C4-2B (cell line): ENCODE measurements around the gene CCDC33.

ENCODE experiments used
- H3K27ac ChIP-seq: fragments of 450-650 bp; 2 replicates; pipeline ENCODE4 v1.5.1; 2017
- ZFX ChIP-seq: fragments of 450-650 bp; IDR thresholded peaks from 2 replicates; pipeline ENCODE4 v1.6.1; 2017
- TF ChIP-seq, protein P1 (sequence below): fragments of 450-650 bp; conservative IDR thresholded peaks from 2 replicates; pipeline ENCODE4 v1.5.1; 2017; ENCODE audit warnings: mild to moderate bottlenecking

The CCDC33 gene

DNA sequence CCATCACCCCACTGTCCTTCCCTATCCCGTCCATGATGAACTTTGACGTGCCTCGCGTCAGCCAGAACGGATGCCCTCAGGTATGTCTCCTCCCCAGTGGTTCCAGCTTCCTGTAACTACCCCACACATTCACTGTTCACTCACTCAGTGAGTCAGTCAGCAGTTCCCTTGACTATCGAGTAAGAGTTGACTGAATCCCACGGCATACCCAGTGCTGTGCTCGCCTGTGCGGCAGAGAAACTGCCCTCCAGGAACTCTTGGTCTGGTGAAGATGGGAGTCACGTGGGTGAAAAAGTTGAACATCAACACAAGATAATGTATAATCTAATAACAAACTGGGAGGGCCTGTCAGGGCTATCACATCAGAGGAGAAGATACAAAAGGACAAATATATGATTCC lies 36.7 kb downstream of the CCDC33 start:
- no peak overlapping the region for H3K27ac ChIP-seq
- no peak for TF ChIP-seq ZFX
- TF ChIP-seq, protein P1, sequence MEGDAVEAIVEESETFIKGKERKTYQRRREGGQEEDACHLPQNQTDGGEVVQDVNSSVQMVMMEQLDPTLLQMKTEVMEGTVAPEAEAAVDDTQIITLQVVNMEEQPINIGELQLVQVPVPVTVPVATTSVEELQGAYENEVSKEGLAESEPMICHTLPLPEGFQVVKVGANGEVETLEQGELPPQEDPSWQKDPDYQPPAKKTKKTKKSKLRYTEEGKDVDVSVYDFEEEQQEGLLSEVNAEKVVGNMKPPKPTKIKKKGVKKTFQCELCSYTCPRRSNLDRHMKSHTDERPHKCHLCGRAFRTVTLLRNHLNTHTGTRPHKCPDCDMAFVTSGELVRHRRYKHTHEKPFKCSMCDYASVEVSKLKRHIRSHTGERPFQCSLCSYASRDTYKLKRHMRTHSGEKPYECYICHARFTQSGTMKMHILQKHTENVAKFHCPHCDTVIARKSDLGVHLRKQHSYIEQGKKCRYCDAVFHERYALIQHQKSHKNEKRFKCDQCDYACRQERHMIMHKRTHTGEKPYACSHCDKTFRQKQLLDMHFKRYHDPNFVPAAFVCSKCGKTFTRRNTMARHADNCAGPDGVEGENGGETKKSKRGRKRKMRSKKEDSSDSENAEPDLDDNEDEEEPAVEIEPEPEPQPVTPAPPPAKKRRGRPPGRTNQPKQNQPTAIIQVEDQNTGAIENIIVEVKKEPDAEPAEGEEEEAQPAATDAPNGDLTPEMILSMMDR, result no peak

DNA sequence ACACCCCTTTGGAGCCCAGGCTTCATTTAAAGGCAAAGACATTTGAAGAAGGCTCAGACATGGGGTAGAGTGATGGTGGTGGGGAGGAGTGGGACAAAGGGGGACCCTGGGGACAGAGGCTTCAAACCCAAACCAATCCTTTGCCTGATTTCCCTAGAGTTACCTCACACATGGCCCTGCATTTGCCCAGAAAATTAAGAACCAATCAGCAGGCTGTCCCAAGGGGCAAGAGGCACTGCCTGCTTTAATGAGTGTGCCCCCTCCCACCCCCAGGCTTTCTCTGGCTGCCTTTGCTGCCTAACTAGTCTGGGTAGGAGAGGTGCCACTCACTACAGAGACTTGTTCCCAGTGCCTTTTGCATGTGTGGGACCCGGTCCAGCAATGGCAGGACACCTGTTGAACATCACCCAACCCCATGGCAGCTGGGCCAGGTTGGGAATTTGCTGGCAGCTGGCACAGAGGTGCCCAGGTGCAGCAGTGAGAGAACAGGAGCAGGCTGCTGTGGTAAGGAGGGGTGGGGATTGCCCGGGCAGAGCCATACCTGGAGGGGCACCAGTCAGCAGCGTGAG lies 38.4 kb downstream of the CCDC33 start:
- TF ChIP-seq, protein P1, result no peak
- TF ChIP-seq ZFX, result no peak
- H3K27ac ChIP-seq, result no peak overlapping the region

DNA sequence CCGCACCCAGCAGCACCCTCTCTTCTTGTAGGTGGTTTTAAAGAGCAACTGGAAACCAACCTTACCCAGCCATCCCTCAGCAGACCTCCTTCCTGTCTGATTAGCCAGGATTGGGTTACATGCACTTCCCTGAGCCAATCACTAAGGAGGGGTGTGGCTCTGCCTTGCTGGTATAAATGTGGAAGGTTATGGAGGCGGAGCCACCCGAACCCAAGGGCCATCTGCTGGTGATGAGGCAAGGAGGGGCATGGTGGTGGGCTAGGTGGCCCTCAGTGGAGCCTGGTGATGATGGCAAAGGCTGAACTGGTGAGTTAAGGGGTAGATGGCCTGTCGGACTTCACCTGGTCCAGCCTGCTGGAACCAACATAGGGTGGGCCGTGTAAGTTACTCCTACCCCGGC lies 39.8 kb downstream of the CCDC33 start:
- TF ChIP-seq ZFX, result no peak
- TF ChIP-seq, protein P1, result no peak
- H3K27ac ChIP-seq, result no peak overlapping the region

DNA sequence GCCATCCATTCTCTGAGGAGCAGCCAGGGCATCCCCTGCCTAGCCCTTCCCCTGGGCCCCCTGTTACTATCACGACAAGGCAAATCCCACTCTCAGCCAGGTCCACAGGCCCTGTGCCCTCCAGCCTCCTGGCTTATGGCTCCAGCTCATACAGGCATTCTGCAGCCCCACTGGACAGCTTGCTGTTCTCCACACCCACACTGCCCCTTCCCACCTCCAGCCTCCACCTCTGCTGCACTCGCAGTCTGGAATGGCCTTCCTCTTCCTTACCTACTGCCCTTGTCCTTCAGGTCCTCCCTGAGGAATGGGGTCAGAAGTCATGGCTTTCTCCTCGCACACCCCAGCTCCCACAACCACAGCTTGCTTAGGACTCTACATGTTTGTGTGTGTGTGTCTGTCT lies 40.4 kb downstream of the CCDC33 start:
- no peak overlapping the region for H3K27ac ChIP-seq
- TF ChIP-seq, protein P1, result no peak
- no peak for TF ChIP-seq ZFX

DNA sequence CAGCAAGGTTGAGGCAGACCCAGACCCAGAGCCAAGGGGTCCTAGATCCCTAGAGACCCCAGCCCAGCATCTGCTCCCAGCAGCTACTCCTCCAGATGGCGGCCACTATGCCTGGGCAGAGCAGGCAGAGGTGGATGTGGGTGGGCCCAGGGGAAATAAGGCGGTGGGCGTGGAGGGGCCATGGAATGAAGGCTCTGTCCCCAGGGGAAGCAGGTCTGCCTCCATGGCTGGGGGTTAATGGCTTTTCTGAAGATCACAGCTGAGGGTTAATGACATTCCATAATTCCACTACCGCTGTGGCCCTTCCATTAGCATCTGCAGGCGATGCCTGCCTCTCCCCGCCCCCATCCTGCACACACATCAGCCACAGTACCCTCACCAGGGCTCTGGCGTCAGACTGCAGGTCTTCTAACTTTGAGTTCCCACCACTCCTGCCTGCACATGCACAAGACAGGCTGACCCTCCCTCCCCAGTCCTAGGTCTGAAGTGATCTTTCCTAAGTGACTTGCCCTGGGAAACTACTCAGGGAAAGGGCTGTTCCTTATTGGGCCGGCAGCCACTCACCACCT lies 41.2 kb downstream of the CCDC33 start:
- no peak for TF ChIP-seq ZFX
- TF ChIP-seq, protein P1, result no peak
- H3K27ac ChIP-seq, result no peak overlapping the region

DNA sequence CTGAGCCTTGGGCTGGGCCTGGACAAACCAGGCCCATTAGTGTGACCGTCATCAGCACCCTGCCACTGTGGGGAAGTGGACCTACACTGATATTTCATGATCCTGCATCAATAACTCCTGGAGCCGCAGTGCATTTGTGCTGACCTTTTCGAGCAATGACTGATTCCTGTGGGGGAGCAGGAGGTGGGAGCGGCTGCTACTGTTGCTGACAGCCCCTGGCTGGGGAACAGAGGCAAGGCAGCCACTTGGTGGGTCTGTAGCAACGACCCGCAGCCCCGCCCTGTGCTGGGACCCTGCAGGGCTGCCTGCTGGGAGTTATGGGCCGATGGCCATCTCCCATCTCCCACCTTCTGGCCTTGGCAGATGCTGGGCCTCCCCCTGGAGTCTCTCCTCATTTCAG lies 42.1 kb downstream of the CCDC33 start:
- TF ChIP-seq ZFX, result no peak
- TF ChIP-seq, protein P1, result no peak
- H3K27ac ChIP-seq, result no peak overlapping the region

DNA sequence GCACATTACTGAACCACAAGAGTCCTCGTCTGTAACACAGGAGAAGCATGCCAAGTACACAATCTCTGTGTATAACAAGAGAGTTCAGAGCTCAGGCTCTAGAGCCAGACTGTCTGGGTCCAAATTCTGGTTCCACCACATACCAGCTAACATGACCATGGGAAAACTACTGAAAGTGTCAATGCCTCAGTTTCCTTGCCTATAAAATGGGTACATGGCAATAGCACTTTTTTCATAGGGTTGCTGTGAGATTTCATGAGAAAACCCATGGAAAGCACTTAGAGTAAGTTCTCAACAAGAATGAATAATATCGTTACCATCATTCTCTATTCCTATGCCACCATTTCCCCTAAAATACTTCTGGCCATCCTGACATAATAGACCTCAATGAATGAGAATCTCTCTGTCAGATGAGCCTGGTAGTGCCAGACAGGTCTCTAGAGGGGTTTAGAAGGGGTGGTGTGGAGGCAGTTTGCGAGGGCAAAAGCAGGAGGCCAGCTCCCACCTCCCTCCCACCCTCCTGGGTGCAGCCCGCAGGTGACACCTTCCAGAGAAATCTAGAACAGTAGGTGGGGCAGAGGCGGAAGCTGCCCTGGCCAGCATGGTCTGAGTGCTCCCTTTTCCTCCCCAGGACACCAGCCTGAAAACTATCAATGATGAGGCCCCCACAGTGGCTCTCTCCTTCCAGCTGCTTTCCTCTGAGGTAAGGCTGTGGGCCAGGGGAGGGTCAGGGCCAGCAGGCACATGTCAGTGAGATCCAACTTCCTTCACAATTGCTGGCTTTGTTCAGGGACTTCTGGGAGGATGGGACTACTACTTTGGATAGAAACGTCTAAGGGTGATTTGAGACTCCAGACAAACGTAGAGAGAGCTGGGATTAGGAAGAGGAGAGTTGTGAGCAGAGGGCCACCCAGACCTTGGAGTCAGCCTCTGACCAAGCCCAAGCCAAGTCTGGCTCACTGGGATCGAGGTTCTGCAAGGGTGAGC lies 45.3 kb downstream of the CCDC33 start:
- TF ChIP-seq ZFX, result no peak
- TF ChIP-seq, protein P1, result no peak

More for the DNA sequence above, 45.3 kb downstream of the CCDC33 start:
- H3K27ac ChIP-seq, result no peak overlapping the region
